Stimulated activated CD8-positive, alpha-beta memory T cell treated with anti-CD3 and anti-CD28 coated beads, Interleukin-7, amount 100 ng/mL, for 1 hour (primary cell): ENCODE measurements around the gene CEBPA.

ENCODE experiments used
- DNase-seq, 2 donors: peaks; one replicate each; pipeline ENCODE4 v3.0.0-alpha.2; 2020; ENCODE audit warnings: low read depth in 2 of 2

The CEBPA gene

DNA sequence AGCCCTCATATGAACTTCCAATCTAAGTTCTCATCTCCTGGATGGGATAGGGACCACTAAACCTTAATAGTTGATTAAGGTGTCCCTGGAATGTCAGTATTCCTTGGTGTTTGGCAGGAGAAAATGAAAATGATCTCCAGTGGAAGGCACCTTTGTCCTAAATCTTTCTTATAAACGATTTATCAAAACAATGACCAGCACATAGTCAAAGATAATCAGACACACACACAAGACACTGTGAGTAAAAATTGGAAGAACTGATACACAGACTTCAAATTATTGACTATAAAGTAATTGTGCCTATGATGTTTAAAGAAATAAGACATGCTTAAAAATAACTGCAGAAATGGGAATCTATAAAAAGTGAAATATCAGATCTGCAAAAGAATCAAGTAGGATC is 13.7 kb downstream of the CEBPA start:
- DNase-seq, result no peak

DNA sequence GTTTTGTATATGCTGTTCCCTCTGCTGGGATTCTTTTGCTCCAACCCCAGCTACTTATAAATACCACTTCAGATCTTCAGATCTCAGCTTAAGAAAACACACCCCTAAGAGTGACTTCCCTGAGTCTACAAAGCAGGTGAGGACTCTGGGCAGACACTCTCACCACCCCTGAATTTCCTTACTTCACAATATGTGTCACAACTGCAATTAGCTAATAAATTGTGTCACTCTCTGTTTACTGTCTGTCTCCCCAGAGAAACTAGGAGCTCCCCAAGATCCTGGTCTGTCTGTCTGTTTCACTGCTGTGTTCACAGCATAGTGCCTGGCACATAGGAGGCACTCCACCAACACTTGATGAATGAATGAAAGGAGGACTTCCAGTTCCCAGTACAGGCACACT is 14.4 kb downstream of the CEBPA start:
- DNase-seq, result no peak

DNA sequence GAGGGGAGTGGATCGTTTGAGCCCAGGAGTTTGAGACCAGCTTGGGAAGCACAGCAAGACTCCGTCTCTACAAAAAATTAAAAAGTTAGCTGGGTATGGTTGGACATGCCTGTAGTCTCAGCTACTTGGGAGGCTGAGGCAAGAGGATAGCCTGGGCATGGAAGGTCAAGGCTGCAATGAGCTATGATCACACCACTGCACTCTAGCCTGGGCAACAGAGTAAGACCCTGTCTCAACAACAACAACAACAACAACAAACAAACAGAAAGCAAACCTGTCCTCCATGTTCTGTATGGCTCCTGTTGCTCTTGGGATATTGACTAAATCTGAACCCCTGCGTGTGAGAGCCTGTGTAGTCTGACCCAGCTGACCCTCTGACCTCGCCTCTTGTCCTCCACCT is 14.9 kb downstream of the CEBPA start:
- DNase-seq, result no peak

DNA sequence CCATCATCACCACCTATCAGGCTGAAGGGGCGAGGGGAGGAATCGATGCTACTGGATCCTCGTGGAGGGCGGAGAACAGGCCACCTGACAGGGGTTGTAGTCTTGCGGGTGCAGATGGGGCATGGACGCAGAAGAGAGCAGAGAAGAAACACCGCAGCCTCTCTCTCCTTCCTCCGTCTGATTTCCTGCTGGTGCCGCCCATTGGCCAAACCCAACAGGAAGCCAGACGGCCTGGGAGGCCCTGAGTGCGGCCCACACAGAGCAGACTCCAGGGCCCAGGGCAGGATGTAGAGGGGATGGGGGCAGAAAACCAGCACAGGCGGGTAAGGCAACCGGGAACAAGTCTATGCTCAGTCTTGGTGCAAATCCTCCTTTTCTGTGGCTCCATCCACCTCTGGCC is 15.4 kb downstream of the CEBPA start:
- DNase-seq, result no peak

DNA sequence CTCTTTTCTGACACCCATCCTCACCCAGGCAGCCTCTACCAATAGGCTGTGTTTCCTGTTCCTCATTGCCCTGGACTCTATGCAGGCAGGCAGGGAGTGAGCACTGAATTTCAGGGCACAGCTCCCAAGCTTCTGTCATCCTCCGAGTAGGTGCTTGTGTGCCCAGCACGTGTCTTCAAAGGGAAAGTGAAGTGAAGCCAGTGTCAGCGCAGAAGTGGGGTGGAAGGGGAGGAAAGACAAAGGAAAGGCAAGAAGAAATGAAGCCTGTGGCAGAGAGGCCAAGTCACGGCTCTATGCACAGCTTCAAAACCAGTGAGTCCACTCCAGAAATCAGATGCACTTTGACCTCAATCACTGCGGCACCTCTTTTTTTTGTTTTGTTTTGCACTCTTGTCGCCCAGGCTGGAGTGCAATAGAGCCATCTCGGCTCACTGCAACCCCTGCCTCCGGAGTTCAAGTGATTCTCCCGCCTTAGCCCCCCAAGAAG is 16.9 kb downstream of the CEBPA start:
- no peak for DNase-seq

- no peak for DNase-seq
Measured at GRCh38 chr19:33284756-33285155, 17.6 kb downstream of the CEBPA start.

DNA sequence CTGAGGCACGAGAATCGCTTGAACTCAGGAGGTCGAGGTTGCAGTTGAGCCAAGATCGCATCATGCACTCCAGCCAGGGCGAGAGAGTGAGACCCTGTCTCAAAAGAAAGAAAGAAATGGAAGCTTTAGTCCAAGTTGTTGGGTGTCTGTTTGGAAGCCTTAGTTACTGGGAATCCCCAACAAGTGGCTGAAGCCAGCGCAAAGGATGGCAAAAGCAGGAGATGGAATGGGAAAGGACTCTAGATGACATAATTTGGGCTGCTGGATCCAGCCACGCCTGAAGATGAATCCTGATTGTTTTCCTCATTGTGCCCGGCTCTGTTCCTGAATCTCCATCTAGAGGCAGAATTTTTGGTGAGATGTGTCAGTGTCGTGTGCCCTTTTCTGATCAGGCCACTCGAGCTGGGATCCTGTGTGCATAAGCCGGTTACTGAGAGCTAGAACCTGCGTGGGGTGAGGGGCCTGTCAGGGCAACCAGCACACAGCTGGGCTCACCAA is 18.1 kb downstream of the CEBPA start:
- no peak for DNase-seq

DNA sequence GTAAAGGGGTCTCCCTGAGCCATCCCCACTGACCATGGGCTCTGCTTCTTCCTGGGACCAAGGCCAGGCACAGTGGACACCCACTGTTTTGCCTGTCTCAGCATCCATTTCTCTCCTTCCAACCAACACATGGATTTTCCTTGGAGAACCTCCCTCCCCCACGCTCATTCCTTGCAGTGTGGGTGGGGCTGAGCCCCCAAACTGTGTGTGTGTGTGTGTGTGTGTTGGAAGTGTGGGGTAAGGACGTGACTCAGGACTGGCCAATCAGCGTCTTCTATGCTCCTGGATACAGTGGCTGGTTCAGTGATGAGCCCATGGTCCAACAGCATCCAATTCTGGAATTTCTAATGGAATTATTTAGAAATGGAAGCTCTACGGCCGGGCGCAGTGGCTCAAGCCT is 18.7 kb downstream of the CEBPA start:
- DNase-seq, result no peak

DNA sequence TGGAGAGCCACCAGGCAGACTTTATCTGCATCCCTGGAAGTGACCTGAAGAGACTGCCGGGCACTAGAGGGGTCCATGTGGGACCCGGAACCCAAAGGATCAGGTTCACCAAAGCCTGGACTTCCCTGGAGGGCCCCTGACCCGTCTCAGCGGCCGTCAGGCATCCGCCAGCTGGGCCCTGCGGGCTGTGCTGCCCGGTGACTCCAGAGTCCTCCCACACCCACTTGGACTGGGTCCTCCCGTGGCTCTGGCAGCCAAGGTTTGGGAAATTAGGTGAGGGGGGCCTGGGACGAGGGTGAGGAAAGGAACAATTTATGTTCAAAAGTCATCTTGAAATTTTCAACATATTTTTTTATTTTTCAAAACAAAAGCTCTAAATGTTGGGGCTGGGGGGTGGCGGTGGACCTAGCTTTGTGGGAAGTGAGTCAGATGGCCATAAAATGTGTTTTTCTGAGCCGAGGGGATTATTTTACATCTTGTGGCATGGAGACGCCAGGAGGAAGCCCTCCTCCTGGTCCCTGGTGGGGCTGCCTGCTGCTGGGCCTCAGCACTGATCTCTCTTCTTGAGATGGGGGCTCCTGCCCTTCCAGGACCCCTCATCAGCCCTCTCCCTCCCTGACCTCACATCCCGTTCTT is 20.2 kb downstream of the CEBPA start:
- no peak for DNase-seq

- no peak for DNase-seq
Measured at GRCh38 chr19:33281296-33281926, 20.9 kb downstream of the CEBPA start.

GRCh38 chr19:33280351-33280921 is 21.9 kb downstream of the CEBPA start:
- DNase-seq, result no peak

DNA sequence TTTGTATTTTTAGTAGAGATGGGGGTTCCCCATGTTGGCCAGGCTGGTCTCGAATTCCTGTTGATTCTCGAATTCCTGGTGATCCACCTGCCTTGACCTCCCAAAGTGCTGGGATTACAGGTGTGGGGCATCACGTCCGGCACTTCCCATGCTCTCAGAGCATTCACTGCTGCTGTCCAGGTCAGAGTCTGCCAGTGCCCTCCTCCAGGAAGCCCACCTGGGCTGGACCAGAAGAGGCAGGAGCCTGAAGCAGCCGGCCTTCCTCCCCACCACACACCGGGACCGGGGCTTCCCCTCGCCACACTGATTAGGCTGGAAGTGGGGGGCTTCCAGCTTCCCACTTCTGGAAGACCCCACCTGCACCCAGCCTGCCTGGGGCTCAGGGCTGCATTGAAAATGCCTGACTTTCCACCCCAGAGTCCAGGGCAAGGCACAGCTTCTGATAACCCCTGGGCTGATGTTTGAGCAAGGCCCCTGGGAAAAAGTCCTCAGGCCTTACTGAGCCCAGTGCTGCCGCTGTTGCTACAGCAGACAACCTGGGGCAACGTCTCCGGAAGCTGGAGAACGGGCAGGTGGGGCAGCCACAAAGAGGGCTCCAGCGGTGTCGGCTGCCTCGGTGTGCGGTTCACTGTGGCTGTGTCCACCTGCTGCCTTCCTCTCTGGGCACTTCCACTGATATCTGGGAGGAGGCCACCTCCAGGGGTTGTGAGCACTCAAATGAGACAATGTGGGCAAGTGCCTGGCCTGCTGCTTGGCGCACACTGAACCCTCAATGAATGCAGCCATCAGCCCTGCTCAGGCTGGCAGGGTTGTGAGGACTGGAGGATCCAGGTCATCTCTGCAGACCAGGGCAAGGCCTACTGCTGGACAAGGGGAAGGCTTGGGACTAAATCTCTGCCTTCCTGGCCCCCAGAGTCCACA is 22.6 kb downstream of the CEBPA start:
- DNase-seq, result no peak

GRCh38 chr19:33278403-33279269 is 23.7 kb downstream of the CEBPA start:
- no peak for DNase-seq

- DNase-seq, result no peak
Measured at GRCh38 chr19:33278023-33278402, 24.3 kb downstream of the CEBPA start.

DNA sequence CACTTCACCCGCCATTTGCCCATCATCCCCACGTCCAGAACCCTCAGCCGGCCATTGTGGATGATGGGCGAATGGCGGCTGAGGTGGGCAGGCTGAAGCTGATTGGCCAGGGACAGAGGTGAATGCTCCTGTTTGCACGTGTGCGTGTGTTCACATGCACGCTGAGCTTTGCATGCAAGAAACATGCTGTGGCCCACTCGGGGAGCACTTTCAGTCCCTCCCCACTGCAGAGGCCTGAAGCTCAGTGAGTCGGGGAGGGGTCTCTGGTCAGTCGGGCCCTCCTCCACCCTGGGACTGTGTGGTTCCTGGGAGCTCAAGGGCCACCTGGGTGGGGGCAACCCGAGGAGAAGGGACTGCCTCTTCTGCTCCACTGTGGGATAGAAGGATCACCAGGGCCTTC is 24.9 kb downstream of the CEBPA start:
- no peak for DNase-seq

DNA sequence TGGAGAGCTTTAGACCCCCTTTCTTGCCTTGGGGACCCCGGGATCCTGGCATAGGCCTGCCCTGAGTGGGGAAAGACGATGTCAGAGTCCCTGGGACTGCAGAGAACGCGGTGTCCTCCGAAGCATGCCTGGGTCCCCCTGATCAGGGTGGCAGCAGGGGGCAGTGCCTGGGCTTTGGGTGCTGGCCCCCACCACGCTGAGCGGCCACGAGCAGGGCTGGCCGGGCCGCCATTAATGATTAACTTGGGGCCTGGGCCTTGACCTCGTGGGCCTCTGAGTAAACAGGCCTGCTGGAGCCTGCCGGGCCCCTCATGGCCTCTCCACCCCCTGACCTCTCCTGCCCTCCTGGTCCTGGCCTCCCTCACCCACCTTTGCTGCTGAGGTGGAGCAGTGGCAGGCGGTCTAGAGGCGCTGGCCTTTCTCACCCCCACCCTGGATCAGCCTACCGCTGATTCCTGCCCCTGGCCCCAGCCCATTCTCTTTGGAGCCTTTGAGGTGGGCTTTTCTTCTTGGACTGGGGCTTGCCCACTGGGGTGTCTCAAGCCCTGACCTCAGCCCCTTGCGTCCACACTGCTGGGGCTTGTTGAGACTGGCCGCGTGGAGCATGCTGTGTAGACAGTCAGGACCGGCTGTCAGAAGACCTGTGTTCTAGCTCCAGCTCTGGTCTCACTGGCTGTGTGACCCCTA is 26.3 kb downstream of the CEBPA start:
- no peak for DNase-seq

- DNase-seq, result no peak
Measured at GRCh38 chr19:33275559-33275932, 26.8 kb downstream of the CEBPA start.

DNA sequence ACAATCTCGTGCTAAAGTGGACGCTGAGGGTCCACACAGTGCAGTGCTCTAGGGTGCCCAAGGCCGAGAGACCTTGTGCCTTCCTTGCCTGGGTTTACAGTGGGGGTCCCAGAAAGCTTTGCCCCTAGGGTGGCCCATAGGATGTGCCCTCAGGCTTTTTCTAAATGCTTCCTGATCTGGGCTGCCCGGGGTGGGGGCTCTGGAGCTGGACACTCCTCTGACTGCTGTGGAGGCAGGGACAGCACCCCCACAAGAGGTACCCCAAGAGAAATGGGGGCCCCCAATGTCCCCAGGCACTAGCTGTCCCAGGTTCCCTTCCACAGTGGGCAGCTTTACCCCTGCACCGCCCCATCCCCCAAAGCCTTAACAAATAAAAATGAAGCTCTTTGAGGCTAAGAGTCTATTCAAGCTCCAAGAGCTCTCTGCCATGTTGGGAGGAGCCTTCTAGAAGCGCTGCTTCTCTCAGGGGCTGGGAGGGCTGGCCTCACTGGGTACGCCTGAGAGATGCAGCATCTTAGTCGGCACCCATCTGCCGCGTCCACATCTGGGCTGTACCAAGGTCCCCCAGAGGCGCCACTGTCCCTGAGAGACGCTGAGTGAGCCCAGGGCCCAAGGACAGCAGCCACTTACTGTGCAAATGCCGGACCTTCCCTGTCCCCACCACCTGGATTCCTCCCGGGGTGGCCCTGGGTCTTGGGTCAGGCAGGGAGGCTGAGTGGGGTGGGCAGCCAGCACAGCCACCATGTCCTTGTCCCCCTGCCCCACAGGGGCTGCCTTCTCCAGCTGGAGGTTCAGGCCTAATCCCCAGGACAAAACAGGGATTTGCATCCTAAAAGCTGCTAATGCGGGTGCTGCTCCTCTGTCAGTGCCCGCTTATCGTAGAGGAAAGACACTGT is 27.4 kb downstream of the CEBPA start:
- DNase-seq, result no peak

DNA sequence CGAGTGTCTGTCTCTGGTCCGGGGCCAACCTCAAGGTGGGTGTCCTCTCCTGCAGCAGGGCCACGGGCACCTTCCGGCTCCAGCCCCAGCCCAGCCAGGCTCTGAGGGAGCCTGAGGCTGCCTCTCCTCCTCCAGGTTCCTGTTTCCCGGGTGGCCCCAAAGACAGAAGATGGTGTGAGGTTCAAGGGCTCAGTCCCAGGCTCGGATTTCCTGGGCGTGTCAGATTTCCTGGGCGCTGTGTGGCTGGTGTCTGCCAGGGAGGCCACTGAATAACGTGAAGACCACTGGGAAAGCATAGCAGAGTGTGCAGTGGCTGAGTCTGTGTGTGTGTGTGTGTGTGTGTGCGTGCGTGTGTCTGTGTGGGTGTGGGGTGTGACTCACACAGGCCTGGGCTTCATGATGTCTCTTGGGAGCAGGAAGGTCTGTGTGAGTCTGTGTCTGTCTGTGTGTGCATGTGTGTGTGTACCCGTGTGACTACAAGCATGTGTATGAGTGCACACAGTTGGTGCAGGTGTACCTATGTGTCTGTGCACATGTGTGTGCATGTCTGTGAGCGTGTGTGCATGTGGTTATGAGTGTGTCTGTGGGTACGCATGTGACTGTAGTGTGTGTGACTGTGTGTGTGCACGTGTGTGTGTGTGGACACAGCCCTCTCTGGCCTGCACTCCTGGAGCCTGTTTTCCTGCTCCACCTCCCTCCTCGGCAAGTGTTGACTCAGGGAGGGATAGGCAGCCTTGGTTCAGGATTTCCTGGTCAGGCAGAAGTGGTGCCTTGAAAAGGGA is 28.3 kb downstream of the CEBPA start:
- no peak for DNase-seq
